ENCODE measurements around the gene BRPF3. TPM values are rescaled to one million over a fixed set of nuclear protein-coding genes. Genes with fewer than 3 reads are reported as not detected.
"Not testable (repeated sequence)": the region's sequence is repeated elsewhere in the genome, so short reads cannot be mapped to it uniquely, and the experiment has no call there.

BRPF3 gene
- total RNA-seq, 4 donors from 2014 or later: 21.5 to 34.8 (median 22.3) TPM

DNA sequence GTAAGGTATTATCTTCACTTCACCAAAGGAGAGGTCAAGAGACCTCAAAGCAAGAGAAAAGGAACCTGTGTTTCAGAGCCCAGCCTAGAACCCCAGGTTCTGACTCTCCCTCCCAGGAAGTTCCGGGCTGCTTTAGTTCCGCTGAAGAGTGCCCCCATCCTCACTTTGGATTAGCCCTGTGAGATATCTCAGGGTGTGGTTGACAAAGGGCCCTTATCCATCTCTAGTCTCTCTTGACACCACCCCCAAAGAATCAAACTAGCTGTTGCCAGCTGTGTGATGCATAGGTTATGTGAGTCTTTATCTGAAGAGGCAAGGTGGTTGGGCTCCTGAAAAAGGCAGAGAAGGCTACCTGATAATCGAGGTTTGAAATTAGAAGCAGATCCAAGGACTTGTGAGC is 20.6 kb downstream of the BRPF3 start:
- TF ChIP-seq POLR2A (IDR thresholded peaks at IDR 0.05; ENCODE audit: low read depth) (no peak), POLR2AphosphoS5 (IDR thresholded peaks at IDR 0.05) (no peak), EP300 (IDR thresholded peaks at IDR 0.05) (no peak), CTCF (IDR thresholded peaks at IDR 0.05) (no peak)
- peaks cover 46 to 92% (median 87%) of the 10 kb centered on the region in 4 donors for H3K36me3 ChIP-seq
- H3K4me1 ChIP-seq: no peaks in the 10 kb centered on the region
- no peaks in the 10 kb centered on the region for H3K27me3 ChIP-seq
- no peak overlapping the region for H3K4me3 ChIP-seq
- H3K9me3 ChIP-seq: no peaks in the 10 kb centered on the region
- 98% methylated on average over 3 of the region's 3 CpGs for WGBS
- no peak overlapping the region for H3K27ac ChIP-seq (replicated peaks in 1 of 4)
- intact Hi-C loops (cut with DNase I): no loop called here
- DNase-seq (ENCODE audit: extremely low spot score): no peak

- no peak for TF ChIP-seq EP300 (IDR thresholded peaks at IDR 0.05)
- no peak for TF ChIP-seq POLR2A (IDR thresholded peaks at IDR 0.05; ENCODE audit: low read depth)
- no peak for TF ChIP-seq CTCF (IDR thresholded peaks at IDR 0.05)
- TF ChIP-seq POLR2AphosphoS5 (IDR thresholded peaks at IDR 0.05): no peak
- H3K4me3 ChIP-seq: no peak overlapping the region
- H3K27ac ChIP-seq (replicated peaks in 1 of 4): no peak overlapping the region
- no peaks in the 10 kb centered on the region for H3K4me1 ChIP-seq
- H3K9me3 ChIP-seq: no peaks in the 10 kb centered on the region
- 100% methylated on average over 1 of the region's 1 CpG for WGBS
- H3K27me3 ChIP-seq: no peaks in the 10 kb centered on the region
- no peak for DNase-seq (ENCODE audit: extremely low spot score)
- H3K36me3 ChIP-seq: peaks cover 51 to 93% (median 89%) of the 10 kb centered on the region in 4 donors
- intact Hi-C loops (cut with DNase I): no loop called here
Observed at GRCh38 chr6:36217946-36218345, 21.4 kb downstream of the BRPF3 start.

DNA sequence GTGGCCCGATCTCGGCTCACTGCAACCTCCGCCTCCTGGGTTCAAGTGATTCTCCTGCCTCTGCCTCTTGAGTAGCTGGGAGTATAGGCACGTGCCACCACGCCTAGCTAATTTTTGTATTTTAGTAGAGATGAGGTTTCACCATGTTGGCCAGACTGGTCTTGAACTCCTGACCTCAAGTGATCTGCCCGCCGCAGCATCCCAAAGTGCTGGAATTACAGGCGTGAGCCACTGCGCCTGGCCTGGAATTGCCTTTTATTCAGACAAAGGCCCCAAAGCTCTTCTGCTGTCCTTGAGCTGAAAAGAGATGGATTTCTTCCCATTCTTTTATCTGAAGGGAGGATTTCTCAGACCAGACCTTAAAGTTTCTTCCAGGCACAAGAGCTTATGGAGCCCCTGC is 22.0 kb downstream of the BRPF3 start:
- 96% methylated on average over 9 of the region's 9 CpGs for WGBS
- H3K27me3 ChIP-seq; H3K4me3 ChIP-seq; DNase-seq (ENCODE audit: extremely low spot score); H3K9me3 ChIP-seq; H3K4me1 ChIP-seq; intact Hi-C loops (cut with DNase I); H3K27ac ChIP-seq (replicated peaks in 1 of 4): not testable (repeated sequence)
- H3K36me3 ChIP-seq: peaks cover 49 to 93% (median 89%) of the 10 kb centered on the region in 4 donors

DNA sequence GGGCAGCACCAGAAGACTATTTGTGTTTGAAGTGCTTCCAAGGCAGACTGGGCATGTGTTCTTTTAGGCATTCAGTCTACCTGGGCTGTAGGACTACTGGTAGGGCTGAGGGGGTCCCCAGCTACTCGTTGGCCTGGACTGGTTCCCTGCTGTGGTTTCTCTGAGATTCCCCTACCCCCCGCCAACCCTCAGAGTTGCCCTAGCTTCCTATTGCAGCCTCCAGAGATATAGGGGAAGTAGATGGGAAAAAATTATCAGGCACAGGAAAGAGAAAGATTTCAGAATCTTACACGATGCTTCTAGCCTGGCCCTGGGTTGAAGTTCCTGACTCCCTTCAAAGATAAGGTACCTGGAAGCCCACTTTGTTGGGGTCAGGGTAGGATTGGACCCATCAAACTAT is 22.5 kb downstream of the BRPF3 start:
- Histone ChIP-seq H3K36me3 (peaks cover 44 to 93% (median 87%) of the 10 kb centered on the region in 4 donors), H3K9me3 (no peaks in the 10 kb centered on the region), H3K4me1 (no peaks in the 10 kb centered on the region), H3K27me3 (no peaks in the 10 kb centered on the region), H3K4me3 (no peak overlapping the region), H3K27ac (replicated peaks in 1 of 4) (no peak overlapping the region)
- intact Hi-C loops (cut with DNase I): no loop called here
- DNase-seq (ENCODE audit: extremely low spot score): no peak
- TF ChIP-seq EP300 (IDR thresholded peaks at IDR 0.05) (no peak), CTCF (IDR thresholded peaks at IDR 0.05) (no peak), POLR2AphosphoS5 (IDR thresholded peaks at IDR 0.05) (no peak), POLR2A (IDR thresholded peaks at IDR 0.05; ENCODE audit: low read depth) (no peak)
- 73% methylated on average over 3 of the region's 3 CpGs for WGBS

DNA sequence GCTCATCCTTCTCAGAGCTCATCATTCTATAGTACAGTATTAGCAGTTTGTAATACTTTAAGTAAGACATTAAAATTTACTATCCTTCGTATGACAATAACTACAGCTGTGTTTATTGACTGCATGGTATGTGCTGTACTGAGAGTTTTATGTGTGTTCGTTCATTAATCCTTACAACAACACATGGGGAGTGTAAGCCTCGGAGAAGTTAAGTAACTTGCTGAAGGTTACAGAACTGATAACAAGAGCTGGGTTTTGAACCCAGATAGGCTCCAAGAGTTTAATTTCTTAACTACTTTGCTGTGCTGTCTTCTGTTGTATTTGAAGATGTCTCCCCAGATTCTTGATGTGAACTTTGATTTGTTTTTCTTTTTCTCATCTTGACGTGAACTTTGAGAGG is 23.7 kb downstream of the BRPF3 start:
- intact Hi-C loops (cut with DNase I): no loop called here
- WGBS: 86% methylated on average over 4 of the region's 4 CpGs
- H3K36me3 ChIP-seq: peaks cover 44 to 93% (median 85%) of the 10 kb centered on the region in 4 donors
- H3K27me3 ChIP-seq: no peaks in the 10 kb centered on the region
- no peak for DNase-seq (ENCODE audit: extremely low spot score)
- no peaks in the 10 kb centered on the region for H3K9me3 ChIP-seq
- H3K27ac ChIP-seq (replicated peaks in 1 of 4): no peak overlapping the region
- no peak overlapping the region for H3K4me3 ChIP-seq
- no peaks in the 10 kb centered on the region for H3K4me1 ChIP-seq
- no peak for TF ChIP-seq EP300 (IDR thresholded peaks at IDR 0.05)
- no peak for TF ChIP-seq POLR2A (IDR thresholded peaks at IDR 0.05; ENCODE audit: low read depth)

DNA sequence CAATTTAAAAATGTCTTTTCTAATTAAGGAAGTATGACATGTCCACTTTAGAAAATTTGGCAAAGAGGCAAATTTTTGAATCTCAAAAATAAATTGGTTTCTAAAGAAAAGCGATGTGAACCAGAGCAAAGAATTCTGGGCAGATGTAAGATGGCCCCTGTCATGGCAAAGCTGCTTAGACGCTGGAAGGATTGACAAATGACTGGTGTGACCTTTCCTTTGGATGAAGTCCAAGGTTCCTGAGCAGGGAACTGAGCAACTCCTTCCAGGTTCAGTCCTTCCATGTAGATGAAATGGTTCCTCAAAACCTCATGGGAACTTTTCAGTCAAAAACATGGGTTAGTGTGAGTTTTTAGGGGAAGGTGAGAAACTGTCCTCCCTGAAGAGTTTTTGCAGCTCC is 25.1 kb downstream of the BRPF3 start:
- H3K36me3 ChIP-seq: peaks cover 50 to 92% (median 80%) of the 10 kb centered on the region in 4 donors
- no peaks in the 10 kb centered on the region for H3K9me3 ChIP-seq
- intact Hi-C loops (cut with DNase I): no loop called here
- no peak for DNase-seq (ENCODE audit: extremely low spot score)
- WGBS: 57% methylated on average over 2 of the region's 2 CpGs
- no peak overlapping the region for H3K4me3 ChIP-seq
- H3K27ac ChIP-seq (replicated peaks in 1 of 4): no peak overlapping the region
- no peaks in the 10 kb centered on the region for H3K4me1 ChIP-seq
- no peaks in the 10 kb centered on the region for H3K27me3 ChIP-seq
- no peak for TF ChIP-seq POLR2A (IDR thresholded peaks at IDR 0.05; ENCODE audit: low read depth)
- no peak for TF ChIP-seq POLR2AphosphoS5 (IDR thresholded peaks at IDR 0.05)
- TF ChIP-seq EP300 (IDR thresholded peaks at IDR 0.05): no peak
- no peak for TF ChIP-seq CTCF (IDR thresholded peaks at IDR 0.05)
